Measurements from ENCODE around the gene RASAL3.
"Not testable (repeated sequence)": the region's sequence is repeated elsewhere in the genome, so short reads cannot be mapped to it uniquely, and the experiment has no call there.

The RASAL3 gene

DNA sequence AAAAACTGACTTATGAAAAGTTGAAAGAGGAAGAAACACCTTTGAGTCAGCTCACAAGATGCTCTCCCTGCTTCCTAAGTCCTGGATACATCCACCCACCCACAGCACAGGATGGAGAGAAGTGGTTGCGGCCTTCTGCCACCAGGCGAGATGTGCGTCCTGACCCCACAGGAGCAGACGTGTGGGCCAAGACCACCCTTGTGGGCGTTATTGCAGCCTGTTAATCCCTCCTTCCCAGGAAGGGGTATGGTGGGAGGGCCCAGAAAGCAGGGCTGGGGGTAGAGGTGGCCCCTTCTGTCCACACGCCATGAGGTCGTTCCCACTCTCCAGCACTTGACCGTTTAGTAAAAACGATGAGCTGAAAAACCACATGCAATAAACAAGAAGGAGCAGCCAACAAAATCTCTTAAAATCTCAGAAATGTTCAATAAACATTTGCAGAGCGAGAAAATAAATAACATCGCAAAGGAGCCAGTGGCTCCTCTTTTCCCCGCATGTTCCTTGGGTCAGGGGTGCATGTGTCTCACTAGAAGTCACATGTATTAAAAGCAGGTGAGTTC, 43.1 kb downstream of the RASAL3 start:
- no peak for DNase-seq (ENCODE audit: low spot score)

- no peak for DNase-seq (ENCODE audit: low spot score)
Observed at GRCh38 chr19:15419413-15420025, 44.8 kb downstream of the RASAL3 start.

GRCh38 chr19:15418579-15419412, 45.5 kb downstream of the RASAL3 start, which contains the start of gene AKAP8L:
AKAP8L (minus strand) TSS chr19:15418988; CDS start chr19:15418923, 65 bp downstream.
- DNase-seq (ENCODE audit: low spot score): peak; percentile 99

DNA sequence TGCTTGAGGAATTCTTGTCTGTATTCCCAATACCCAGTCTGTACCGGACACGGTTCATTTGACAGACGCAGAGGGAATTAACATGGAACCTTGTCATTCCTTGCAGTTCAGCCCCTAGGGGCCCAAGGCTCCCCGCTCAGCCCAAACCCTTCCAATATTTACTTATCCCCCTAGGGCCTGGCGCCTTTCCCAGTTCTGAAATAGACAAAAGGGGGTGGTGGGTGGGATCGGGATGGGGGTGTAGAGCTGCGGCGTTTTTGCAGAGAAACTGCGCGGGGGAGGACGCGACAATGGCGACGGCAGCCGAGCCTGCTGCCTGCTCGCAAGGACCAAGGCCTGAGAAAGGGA, 46.1 kb downstream of the RASAL3 start:
- DNase-seq (ENCODE audit: low spot score): no peak

- no peak for DNase-seq (ENCODE audit: low spot score)
Observed at GRCh38 chr19:15417699-15418098, 46.6 kb downstream of the RASAL3 start.

- DNase-seq (ENCODE audit: low spot score): no peak
Observed at GRCh38 chr19:15412832-15413231, 51.5 kb downstream of the RASAL3 start.

DNA sequence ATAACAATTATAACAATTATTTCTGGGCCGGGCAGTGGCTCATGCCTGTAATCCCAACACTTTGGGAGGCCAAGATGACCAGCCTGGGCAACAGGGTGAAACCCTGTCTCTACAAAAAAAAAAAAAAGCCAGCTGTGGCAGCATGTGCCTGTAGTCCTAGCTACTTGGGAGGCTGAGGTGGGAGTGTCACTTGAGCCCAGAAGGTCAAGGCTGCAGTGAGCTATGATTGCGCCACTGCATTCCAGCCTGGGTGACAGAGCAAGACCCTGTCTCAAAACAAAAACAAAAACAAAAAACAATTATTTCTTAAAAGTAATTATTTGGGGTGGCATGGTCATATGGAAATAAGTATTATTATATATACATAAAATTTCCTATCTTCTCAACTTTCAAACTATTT, 53.0 kb downstream of the RASAL3 start:
- not testable (repeated sequence) for DNase-seq (ENCODE audit: low spot score)

DNA sequence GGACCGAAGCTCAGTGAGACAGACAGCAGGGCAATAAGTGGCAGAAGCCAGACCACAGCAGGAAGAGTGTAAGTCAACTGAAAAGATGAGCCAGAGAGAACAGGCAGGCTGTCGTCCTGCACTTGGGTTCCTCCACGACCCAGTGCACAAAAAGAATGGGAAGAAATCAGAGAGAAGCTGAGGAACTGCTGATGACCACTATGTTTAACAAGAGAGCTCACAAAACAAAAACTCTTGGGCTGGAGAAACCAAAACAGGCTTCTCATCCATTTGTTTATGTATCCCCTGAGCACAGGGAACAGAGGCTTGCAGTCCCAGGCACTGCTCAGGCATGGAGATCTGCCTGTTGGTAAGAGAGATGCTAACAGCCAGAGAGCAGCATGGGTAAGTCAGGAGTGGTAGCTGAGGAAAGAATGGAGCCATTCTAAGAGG, 59.5 kb downstream of the RASAL3 start:
- DNase-seq (ENCODE audit: low spot score): no peak

- DNase-seq (ENCODE audit: low spot score): no peak
Observed at GRCh38 chr19:15404097-15404779, 60.1 kb downstream of the RASAL3 start.

GRCh38 chr19:15403151-15403531, 61.2 kb downstream of the RASAL3 start:
- DNase-seq (ENCODE audit: low spot score): no peak

- DNase-seq (ENCODE audit: low spot score): no peak
Observed at GRCh38 chr19:15402411-15403150, 61.8 kb downstream of the RASAL3 start.
